A673 (cell line): ENCODE results near the gene TSHZ2.

Source experiments
- EZH2 ChIP-seq: fragments of 200-600 bp; sonication (generic); IDR thresholded peaks from 2 replicates; pipeline ENCODE4 v1.6.1; 2017; ENCODE audit warnings: borderline replicate concordance, low read depth, mild to moderate bottlenecking, mixed read lengths, antibody characterized with exemption, low read length; ENCODE audit not compliant: poor library complexity, severe bottlenecking
- TF ChIP-seq, protein P1 (sequence below): fragments of 300-800, 200-600 bp; sonication (generic); conservative IDR thresholded peaks from 2 replicates; pipeline ENCODE4 v1.5.1; 2017; ENCODE audit warnings: low read depth, mild to moderate bottlenecking, antibody characterized with exemption, low read length, moderate library complexity, mixed read lengths

DNA sequence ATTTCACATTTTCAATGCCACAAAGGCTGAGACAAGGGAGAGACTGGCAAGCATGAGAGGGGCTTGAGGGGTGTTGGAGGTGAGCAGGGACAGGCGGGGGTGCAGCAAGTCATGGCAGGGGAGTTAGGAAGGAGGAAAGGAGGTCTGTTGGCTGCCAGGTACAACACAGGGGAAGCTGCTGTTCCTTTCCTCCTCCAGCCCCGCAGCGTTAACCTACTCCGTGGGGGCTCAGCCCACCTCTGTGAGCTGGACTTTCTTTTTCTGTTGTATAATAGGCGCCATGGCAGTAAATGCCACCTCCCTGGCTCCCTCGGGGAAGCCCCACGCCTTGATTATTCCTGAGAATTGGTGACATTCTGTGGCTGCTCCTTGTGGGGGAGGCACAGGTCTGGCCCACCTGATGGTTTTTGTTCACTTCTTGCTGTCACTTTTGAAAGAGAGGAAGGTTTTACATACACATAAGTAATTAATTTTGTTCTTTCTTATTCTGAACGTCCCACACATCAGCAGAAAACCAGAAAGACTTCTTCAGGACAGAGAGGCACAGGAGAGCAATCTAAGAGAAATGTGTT is 293.2 kb downstream of the TSHZ2 start:
- TF ChIP-seq, protein P1, sequence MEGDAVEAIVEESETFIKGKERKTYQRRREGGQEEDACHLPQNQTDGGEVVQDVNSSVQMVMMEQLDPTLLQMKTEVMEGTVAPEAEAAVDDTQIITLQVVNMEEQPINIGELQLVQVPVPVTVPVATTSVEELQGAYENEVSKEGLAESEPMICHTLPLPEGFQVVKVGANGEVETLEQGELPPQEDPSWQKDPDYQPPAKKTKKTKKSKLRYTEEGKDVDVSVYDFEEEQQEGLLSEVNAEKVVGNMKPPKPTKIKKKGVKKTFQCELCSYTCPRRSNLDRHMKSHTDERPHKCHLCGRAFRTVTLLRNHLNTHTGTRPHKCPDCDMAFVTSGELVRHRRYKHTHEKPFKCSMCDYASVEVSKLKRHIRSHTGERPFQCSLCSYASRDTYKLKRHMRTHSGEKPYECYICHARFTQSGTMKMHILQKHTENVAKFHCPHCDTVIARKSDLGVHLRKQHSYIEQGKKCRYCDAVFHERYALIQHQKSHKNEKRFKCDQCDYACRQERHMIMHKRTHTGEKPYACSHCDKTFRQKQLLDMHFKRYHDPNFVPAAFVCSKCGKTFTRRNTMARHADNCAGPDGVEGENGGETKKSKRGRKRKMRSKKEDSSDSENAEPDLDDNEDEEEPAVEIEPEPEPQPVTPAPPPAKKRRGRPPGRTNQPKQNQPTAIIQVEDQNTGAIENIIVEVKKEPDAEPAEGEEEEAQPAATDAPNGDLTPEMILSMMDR: no peak
- TF ChIP-seq EZH2: no peak
